Measurements from ENCODE around the gene DDX27.
A peak's percentile ranks its signal among the peaks of the same experiment; 100 is the strongest.

The DDX27 gene

DNA sequence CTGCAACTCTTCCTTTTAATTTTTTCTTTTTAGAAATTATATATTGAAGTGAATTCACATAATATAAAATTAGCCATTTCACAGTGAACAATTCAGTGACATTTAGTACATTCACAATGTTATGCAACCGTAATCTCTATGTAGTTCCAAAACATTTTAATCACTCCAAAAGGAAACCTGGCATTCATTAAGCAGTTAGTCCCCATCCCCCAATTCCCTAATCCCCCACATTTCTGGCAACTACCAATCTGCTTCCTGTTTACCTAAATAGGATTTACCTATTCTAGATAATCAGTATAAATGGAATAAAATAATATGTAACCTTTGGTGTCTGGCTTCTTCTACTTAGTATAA lies 8.5 kb upstream of the DDX27 start:
- TF ChIP-seq CTCF (conservative IDR thresholded peaks at IDR 0.05), result no peak
- peak overlapping the region; percentile 60 for H3K27ac ChIP-seq

DNA sequence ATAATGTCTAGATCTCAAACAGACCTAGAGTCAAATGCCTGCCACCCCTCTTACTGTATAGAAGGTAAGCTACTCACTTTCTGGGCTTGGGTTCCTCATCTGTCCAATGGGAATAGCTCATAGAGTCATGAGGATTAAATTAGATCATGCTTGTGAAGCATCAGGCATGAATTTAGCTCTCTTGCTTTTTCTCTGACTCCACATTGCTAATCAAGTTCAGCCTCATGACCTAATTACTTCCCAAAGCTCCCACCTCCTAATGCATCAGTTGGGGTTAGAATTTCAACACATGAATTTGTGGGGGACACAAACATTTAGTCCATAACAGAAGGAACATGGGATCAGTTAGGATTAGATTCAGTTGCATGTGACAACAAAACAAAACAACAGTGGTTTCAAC lies 4.6 kb upstream of the DDX27 start:
- no peak overlapping the region for H3K27ac ChIP-seq
- TF ChIP-seq CTCF (conservative IDR thresholded peaks at IDR 0.05), result no peak

- TF ChIP-seq CTCF (conservative IDR thresholded peaks at IDR 0.05), result no peak
- H3K27ac ChIP-seq, result no peak overlapping the region
Observed at GRCh38 chr20:49215232-49215631, 4.0 kb upstream of the DDX27 start.

DNA sequence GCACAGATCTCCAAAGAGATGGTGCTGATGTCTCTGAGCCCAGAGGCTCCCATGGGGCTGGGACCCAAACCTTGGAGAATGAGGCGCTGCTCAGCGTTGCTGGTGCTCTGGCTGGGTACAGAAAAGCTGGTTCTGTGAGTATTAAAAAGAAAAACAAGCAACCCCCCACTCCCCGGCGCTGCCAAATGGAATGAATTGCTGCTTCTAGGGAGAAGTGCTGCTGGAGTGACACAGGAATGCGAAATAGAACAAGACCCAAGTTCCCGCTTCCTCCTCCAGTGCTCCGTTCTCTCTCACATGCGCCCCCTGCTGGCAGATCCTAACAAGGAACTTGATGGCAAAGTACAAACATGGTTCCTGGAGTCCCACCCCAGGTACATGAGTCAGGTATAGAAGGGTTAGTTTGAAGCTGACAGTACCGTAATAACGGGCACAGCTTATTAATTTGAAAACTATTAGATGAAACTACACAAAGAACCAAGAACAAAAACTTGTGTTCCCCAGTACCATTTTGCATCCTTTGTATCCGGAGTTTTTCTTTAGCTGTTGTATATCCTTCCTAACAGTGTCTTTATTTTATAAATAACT lies 2.1 kb upstream of the DDX27 start:
- H3K27ac ChIP-seq, result peak overlapping the region; percentile 90; the same call in 1 of the 2 replicates
- TF ChIP-seq CTCF (conservative IDR thresholded peaks at IDR 0.05), result peak; percentile 93

DNA sequence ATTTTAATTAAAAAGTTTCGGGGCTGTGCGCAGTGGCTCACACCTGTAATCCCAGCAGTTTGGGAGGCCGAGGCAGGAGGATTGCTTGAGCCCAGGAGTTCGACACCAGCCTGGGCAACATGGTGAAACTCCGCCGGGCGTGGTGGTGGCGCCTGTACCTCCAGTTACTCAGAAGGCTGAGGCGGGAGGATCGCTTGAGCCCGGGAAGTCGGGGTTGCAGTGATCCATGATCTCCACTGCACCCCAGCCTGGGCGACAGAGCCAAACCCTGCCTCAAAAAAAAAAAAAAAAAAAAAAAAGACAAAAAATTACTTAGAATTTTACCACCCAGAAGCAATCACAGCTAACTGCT lies 501 bp upstream of the DDX27 start:
- peak overlapping the region; percentile 90 for H3K27ac ChIP-seq

- no peak for TF ChIP-seq CTCF (conservative IDR thresholded peaks at IDR 0.05)
- peak overlapping the region; percentile 90 for H3K27ac ChIP-seq
Observed at GRCh38 chr20:49219924-49220831, 962 bp downstream of the DDX27 start.

- no peak overlapping the region for H3K27ac ChIP-seq
- TF ChIP-seq CTCF (conservative IDR thresholded peaks at IDR 0.05), result peak; percentile 38
Observed at GRCh38 chr20:49225896-49226295, 6.7 kb downstream of the DDX27 start.

- no peak overlapping the region for H3K27ac ChIP-seq
- TF ChIP-seq CTCF (conservative IDR thresholded peaks at IDR 0.05), result no peak
Observed at GRCh38 chr20:49228676-49229075, 9.5 kb downstream of the DDX27 start.
